Panc1 (cell line): ENCODE results near the gene CNR2.

Experiments used
- CTCF ChIP-seq: fragments of 450-650 bp; IDR thresholded peaks from 2 replicates; pipeline ENCODE4 v1.5.1; 2017; ENCODE audit warnings: mild to moderate bottlenecking
- REST ChIP-seq, 2 experiments: IDR thresholded peaks; 2 replicates each; pipeline ENCODE4 v1.6.1; 2011 to 2012; ENCODE audit warnings: low read depth in 2 of 2, control low read depth in 1 of 2, low read length in 1 of 2, mild to moderate bottlenecking in 1 of 2, moderate library complexity in 1 of 2; ENCODE audit not compliant: insufficient read depth in 1 of 2

- TF ChIP-seq CTCF: no peak
- TF ChIP-seq REST (IDR thresholded peaks at IDR 0.05; ENCODE audit: insufficient read depth in 1 of 2, low read depth in 2 of 2, low read length in 1 of 2): no peak
Observed at GRCh38 chr1:23824711-23825075, 88.5 kb downstream of the CNR2 start.
